Fibroblast of lung (primary cell): ENCODE measurements around the gene SLC38A3.

Experiments used
- CTCF ChIP-seq, 2 donors: IDR thresholded peaks in 1 of 2; conservative IDR thresholded peaks in 1 of 2; 1 replicate in 1 of 2; 2 replicates in 1 of 2; pipeline ENCODE4 v1.5.1; 2011 to 2012; ENCODE audit warnings: low read length in 2 of 2, control low read depth in 1 of 2, inconsistent platforms in 1 of 2, low read depth in 1 of 2, mild to moderate bottlenecking in 1 of 2
- EZH2 ChIP-seq: IDR thresholded peaks from 2 replicates; pipeline ENCODE4 v1.5.1; 2012; ENCODE audit warnings: low read length, control low read depth, mild to moderate bottlenecking; ENCODE audit errors: missing control alignments

- TF ChIP-seq CTCF (conservative IDR thresholded peaks at IDR 0.05 in 1 of 2, IDR thresholded peaks at IDR 0.05 in 1 of 2; ENCODE audit: low read depth in 1 of 2, low read length in 2 of 2): no peak
- TF ChIP-seq EZH2: no peak
Observed at GRCh38 chr3:50185230-50185629, 19.8 kb upstream of the SLC38A3 start.
